ENCODE results near the gene KCNAB2.

The KCNAB2 gene

GRCh38 chr1:6041432-6042062 is 4.1 kb upstream of the KCNAB2 start:
- Histone ChIP-seq H3K9ac (ENCODE audit: low read length) (no peak overlapping the region), H3K4me1 (ENCODE audit: low read length) (no peaks in the 10 kb centered on the region), H2AFZ (ENCODE audit: low read length) (no peak overlapping the region), H3K36me3 (replicated peaks; ENCODE audit: insufficient read depth, low read length) (no peaks in the 10 kb centered on the region), H3F3A (ENCODE audit: insufficient read depth, low read length) (no peaks in the 10 kb centered on the region), H3K4me3 (ENCODE audit: low read length) (no peak overlapping the region), H4K20me1 (ENCODE audit: insufficient read depth, low read length) (no peaks in the 10 kb centered on the region; the same call in 1 of the 2 replicates), H3K27me3 (replicated peaks; ENCODE audit: insufficient read depth, low read length) (no peaks in the 10 kb centered on the region), H3K9me3 (replicated peaks; ENCODE audit: insufficient read depth, low read length) (no peaks in the 10 kb centered on the region), H3K4me2 (ENCODE audit: low read depth, low read length) (no peak overlapping the region), H3K27ac (ENCODE audit: low read length) (no peak overlapping the region), H3K79me2 (ENCODE audit: low read length) (peaks cover 30% of the 10 kb centered on the region), H3K9me2 (replicated peaks; ENCODE audit: insufficient read depth, low read length) (no peaks in the 10 kb centered on the region)
- peak; percentile 41 for TF ChIP-seq CTCF (IDR thresholded peaks at IDR 0.05; ENCODE audit: low read length)
- no peak for TF ChIP-seq EZH2phosphoT487 (IDR thresholded peaks at IDR 0.05; ENCODE audit: low read length)
- DNase-seq: no peak

GRCh38 chr1:6043561-6043960 is 2.1 kb upstream of the KCNAB2 start:
- no peaks in the 10 kb centered on the region; the same call in 1 of the 2 replicates for H4K20me1 ChIP-seq (ENCODE audit: insufficient read depth, low read length)
- H3K9ac ChIP-seq (ENCODE audit: low read length): no peak overlapping the region
- no peaks in the 10 kb centered on the region for H3K4me1 ChIP-seq (ENCODE audit: low read length)
- H3K4me3 ChIP-seq (ENCODE audit: low read length): no peak overlapping the region
- H2AFZ ChIP-seq (ENCODE audit: low read length): no peak overlapping the region
- no peaks in the 10 kb centered on the region for H3F3A ChIP-seq (ENCODE audit: insufficient read depth, low read length)
- H3K9me3 ChIP-seq (replicated peaks; ENCODE audit: insufficient read depth, low read length): no peaks in the 10 kb centered on the region
- no peaks in the 10 kb centered on the region for H3K36me3 ChIP-seq (replicated peaks; ENCODE audit: insufficient read depth, low read length)
- no peak for DNase-seq
- H3K27ac ChIP-seq (ENCODE audit: low read length): no peak overlapping the region
- TF ChIP-seq CTCF (IDR thresholded peaks at IDR 0.05; ENCODE audit: low read length) (no peak), EZH2phosphoT487 (IDR thresholded peaks at IDR 0.05; ENCODE audit: low read length) (no peak), EZH2 (optimal IDR thresholded peaks at IDR 0.05; ENCODE audit: low read depth, low read length) (no peak)
- no peaks in the 10 kb centered on the region for H3K27me3 ChIP-seq (replicated peaks; ENCODE audit: insufficient read depth, low read length)
- H3K9me2 ChIP-seq (replicated peaks; ENCODE audit: insufficient read depth, low read length): no peaks in the 10 kb centered on the region
- H3K4me2 ChIP-seq (ENCODE audit: low read depth, low read length): no peak overlapping the region
- H3K79me2 ChIP-seq (ENCODE audit: low read length): peaks cover 20% of the 10 kb centered on the region

GRCh38 chr1:6044481-6045109 is 1.1 kb upstream of the KCNAB2 start:
- peaks cover 9% of the 10 kb centered on the region for H3K79me2 ChIP-seq (ENCODE audit: low read length)
- no peak for DNase-seq
- H3K36me3 ChIP-seq (replicated peaks; ENCODE audit: insufficient read depth, low read length): no peaks in the 10 kb centered on the region
- no peaks in the 10 kb centered on the region; the same call in 1 of the 2 replicates for H4K20me1 ChIP-seq (ENCODE audit: insufficient read depth, low read length)
- H3K27ac ChIP-seq (ENCODE audit: low read length): no peak overlapping the region
- H3K9me2 ChIP-seq (replicated peaks; ENCODE audit: insufficient read depth, low read length): no peaks in the 10 kb centered on the region
- H3K4me3 ChIP-seq (ENCODE audit: low read length): no peak overlapping the region
- no peak overlapping the region for H2AFZ ChIP-seq (ENCODE audit: low read length)
- H3K9ac ChIP-seq (ENCODE audit: low read length): no peak overlapping the region
- no peaks in the 10 kb centered on the region for H3F3A ChIP-seq (ENCODE audit: insufficient read depth, low read length)
- H3K9me3 ChIP-seq (replicated peaks; ENCODE audit: insufficient read depth, low read length): no peaks in the 10 kb centered on the region
- TF ChIP-seq EZH2 (optimal IDR thresholded peaks at IDR 0.05; ENCODE audit: low read depth, low read length) (no peak), CTCF (IDR thresholded peaks at IDR 0.05; ENCODE audit: low read length) (no peak), EZH2phosphoT487 (IDR thresholded peaks at IDR 0.05; ENCODE audit: low read length) (no peak)
- no peak overlapping the region for H3K4me2 ChIP-seq (ENCODE audit: low read depth, low read length)
- H3K27me3 ChIP-seq (replicated peaks; ENCODE audit: insufficient read depth, low read length): no peaks in the 10 kb centered on the region
- no peaks in the 10 kb centered on the region for H3K4me1 ChIP-seq (ENCODE audit: low read length)

All from MM.1S (cell line).